ENCODE data around the gene DBN1. TPM values are rescaled to one million over a fixed set of nuclear protein-coding genes. Genes with fewer than 3 reads are reported as not detected.

The DBN1 gene
- total and polyA plus RNA-seq, 2 experiments from 2014 or later: 106 to 290 TPM

DNA sequence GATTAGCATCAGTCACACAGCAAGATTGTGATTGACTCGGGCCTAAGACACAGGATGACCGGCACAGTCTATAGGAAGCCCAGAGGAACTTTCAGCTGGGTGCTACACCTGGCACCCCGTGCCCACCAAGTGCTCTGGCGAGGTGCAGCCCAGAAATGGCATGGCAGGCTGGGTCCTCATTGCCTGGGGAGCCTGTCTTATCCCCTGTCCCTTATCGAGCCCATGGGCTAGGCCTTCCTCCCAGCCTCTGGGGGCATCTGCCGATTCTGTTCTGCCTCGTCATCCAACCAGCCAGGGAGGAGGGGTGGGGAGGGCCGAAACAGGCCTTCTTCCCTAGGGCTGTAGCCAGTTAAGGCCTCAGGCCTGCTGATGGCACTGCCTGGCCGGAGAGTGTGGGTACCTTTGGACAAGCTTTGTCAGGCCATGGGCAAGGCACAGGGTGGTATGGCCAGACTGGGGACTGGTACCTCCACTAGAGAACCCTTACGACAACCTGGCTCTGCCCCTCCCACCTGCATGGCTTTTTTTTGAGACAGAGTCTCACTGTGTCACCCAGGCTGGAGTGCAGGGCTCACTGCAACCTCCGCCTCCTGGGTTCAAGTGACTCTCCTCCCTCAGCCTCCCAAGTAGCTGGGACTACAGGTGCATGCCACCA lies 45.4 kb downstream of the DBN1 start:
- H3K4me2 ChIP-seq: peak overlapping the region; percentile 93
- no peaks in the 10 kb centered on the region; the same call in 1 of the 2 replicates for H3K36me3 ChIP-seq (ENCODE audit: insufficient read depth)
- H3K27ac Mint-ChIP-seq: no peak overlapping the region

More for the DNA sequence above, 45.4 kb downstream of the DBN1 start:
- H3K27me3 ChIP-seq (ENCODE audit: insufficient read depth): no peaks in the 10 kb centered on the region
- peak overlapping the region; percentile 84 for H3K4me3 Mint-ChIP-seq
- H3K9me3 Mint-ChIP-seq: no peaks in the 10 kb centered on the region; the same call in 2 of the 3 replicates
- peaks cover 21% of the 10 kb centered on the region for H3K79me2 ChIP-seq (replicated peaks; ENCODE audit: insufficient read depth)
- DNase-seq (ENCODE audit: low spot score): no peak
- H3K4me1 ChIP-seq (ENCODE audit: insufficient read depth): peaks cover 20% of the 10 kb centered on the region
- H2AFZ ChIP-seq: no peak overlapping the region
- H3F3A ChIP-seq (replicated peaks; ENCODE audit: low read depth): peaks cover 16% of the 10 kb centered on the region
- ATAC-seq: no peak
- peaks cover 24% of the 10 kb centered on the region for H3K4me1 Mint-ChIP-seq
- no peaks in the 10 kb centered on the region for H3K9me2 ChIP-seq (ENCODE audit: insufficient read depth)
- no peak for TF ChIP-seq NANOG (IDR thresholded peaks at IDR 0.05; ENCODE audit: borderline replicate concordance)
- no peak for TF ChIP-seq STAT1 (IDR thresholded peaks at IDR 0.05; ENCODE audit: unreplicated experiment)
- TF ChIP-seq CREB1 (CRISPR knock-in tag; IDR thresholded peaks at IDR 0.05; ENCODE audit: low read depth): no peak
- no peak for TF ChIP-seq REST (IDR thresholded peaks at IDR 0.05; ENCODE audit: unreplicated experiment)
- no peak for TF ChIP-seq EZH2 (IDR thresholded peaks at IDR 0.05; ENCODE audit: low read depth, unreplicated experiment)
- no peak for TF ChIP-seq ZNF114 (CRISPR knock-in tag; IDR thresholded peaks at IDR 0.05)
- no peak for TF ChIP-seq EZH2phosphoT487 (IDR thresholded peaks at IDR 0.05; ENCODE audit: unreplicated experiment)
- TF ChIP-seq, protein P1, sequence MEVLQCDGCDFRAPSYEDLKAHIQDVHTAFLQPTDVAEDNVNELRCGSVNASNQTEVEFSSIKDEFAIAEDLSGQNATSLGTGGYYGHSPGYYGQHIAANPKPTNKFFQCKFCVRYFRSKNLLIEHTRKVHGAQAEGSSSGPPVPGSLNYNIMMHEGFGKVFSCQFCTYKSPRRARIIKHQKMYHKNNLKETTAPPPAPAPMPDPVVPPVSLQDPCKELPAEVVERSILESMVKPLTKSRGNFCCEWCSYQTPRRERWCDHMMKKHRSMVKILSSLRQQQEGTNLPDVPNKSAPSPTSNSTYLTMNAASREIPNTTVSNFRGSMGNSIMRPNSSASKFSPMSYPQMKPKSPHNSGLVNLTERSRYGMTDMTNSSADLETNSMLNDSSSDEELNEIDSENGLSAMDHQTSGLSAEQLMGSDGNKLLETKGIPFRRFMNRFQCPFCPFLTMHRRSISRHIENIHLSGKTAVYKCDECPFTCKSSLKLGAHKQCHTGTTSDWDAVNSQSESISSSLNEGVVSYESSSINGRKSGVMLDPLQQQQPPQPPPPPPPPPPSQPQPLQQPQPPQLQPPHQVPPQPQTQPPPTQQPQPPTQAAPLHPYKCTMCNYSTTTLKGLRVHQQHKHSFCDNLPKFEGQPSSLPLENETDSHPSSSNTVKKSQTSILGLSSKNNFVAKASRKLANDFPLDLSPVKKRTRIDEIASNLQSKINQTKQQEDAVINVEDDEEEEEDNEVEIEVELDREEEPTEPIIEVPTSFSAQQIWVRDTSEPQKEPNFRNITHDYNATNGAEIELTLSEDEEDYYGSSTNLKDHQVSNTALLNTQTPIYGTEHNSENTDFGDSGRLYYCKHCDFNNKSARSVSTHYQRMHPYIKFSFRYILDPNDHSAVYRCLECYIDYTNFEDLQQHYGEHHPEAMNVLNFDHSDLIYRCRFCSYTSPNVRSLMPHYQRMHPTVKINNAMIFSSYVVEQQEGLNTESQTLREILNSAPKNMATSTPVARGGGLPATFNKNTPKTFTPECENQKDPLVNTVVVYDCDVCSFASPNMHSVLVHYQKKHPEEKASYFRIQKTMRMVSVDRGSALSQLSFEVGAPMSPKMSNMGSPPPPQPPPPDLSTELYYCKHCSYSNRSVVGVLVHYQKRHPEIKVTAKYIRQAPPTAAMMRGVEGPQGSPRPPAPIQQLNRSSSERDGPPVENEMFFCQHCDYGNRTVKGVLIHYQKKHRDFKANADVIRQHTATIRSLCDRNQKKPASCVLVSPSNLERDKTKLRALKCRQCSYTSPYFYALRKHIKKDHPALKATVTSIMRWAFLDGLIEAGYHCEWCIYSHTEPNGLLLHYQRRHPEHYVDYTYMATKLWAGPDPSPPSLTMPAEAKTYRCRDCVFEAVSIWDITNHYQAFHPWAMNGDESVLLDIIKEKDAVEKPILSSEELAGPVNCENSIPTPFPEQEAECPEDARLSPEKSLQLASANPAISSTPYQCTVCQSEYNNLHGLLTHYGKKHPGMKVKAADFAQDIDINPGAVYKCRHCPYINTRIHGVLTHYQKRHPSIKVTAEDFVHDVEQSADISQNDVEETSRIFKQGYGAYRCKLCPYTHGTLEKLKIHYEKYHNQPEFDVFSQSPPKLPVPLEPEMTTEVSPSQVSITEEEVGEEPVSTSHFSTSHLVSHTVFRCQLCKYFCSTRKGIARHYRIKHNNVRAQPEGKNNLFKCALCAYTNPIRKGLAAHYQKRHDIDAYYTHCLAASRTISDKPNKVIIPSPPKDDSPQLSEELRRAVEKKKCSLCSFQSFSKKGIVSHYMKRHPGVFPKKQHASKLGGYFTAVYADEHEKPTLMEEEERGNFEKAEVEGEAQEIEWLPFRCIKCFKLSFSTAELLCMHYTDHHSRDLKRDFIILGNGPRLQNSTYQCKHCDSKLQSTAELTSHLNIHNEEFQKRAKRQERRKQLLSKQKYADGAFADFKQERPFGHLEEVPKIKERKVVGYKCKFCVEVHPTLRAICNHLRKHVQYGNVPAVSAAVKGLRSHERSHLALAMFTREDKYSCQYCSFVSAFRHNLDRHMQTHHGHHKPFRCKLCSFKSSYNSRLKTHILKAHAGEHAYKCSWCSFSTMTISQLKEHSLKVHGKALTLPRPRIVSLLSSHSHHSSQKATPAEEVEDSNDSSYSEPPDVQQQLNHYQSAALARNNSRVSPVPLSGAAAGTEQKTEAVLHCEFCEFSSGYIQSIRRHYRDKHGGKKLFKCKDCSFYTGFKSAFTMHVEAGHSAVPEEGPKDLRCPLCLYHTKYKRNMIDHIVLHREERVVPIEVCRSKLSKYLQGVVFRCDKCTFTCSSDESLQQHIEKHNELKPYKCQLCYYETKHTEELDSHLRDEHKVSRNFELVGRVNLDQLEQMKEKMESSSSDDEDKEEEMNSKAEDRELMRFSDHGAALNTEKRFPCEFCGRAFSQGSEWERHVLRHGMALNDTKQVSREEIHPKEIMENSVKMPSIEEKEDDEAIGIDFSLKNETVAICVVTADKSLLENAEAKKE (CRISPR knock-in tag; IDR thresholded peaks at IDR 0.05): no peak
- no peak for TF ChIP-seq ZNF331 (CRISPR knock-in tag; IDR thresholded peaks at IDR 0.05; ENCODE audit: low read depth)
- TF ChIP-seq, protein P2, sequence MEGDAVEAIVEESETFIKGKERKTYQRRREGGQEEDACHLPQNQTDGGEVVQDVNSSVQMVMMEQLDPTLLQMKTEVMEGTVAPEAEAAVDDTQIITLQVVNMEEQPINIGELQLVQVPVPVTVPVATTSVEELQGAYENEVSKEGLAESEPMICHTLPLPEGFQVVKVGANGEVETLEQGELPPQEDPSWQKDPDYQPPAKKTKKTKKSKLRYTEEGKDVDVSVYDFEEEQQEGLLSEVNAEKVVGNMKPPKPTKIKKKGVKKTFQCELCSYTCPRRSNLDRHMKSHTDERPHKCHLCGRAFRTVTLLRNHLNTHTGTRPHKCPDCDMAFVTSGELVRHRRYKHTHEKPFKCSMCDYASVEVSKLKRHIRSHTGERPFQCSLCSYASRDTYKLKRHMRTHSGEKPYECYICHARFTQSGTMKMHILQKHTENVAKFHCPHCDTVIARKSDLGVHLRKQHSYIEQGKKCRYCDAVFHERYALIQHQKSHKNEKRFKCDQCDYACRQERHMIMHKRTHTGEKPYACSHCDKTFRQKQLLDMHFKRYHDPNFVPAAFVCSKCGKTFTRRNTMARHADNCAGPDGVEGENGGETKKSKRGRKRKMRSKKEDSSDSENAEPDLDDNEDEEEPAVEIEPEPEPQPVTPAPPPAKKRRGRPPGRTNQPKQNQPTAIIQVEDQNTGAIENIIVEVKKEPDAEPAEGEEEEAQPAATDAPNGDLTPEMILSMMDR (conservative IDR thresholded peaks at IDR 0.05; ENCODE audit: low read depth in 2 of 2): no peak
- peak overlapping the region; percentile 89 for H3K4me3 ChIP-seq
- H3K27me3 Mint-ChIP-seq (ENCODE audit: insufficient read depth, low read depth, poor library complexity): peaks cover 21% of the 10 kb centered on the region
- peaks cover 13% of the 10 kb centered on the region for H4K20me1 ChIP-seq (replicated peaks; ENCODE audit: insufficient read depth)
- H3K27ac ChIP-seq (ENCODE audit: low read depth): no peak overlapping the region
- H3K36me3 Mint-ChIP-seq (ENCODE audit: low read depth): peaks cover 7% of the 10 kb centered on the region; the same call in 2 of the 3 replicates
